HT-29 (cell line): Measurements from ENCODE around the gene RBBP6. TPM values are rescaled to one million over a fixed set of nuclear protein-coding genes. Genes with fewer than 3 reads are reported as not detected.
"Not testable (repeated sequence)": the region's sequence is repeated elsewhere in the genome, so short reads cannot be mapped to it uniquely, and the experiment has no call there.

Source experiments
- DNase-seq: peaks from one replicate; pipeline ENCODE4 v3.0.0-alpha.2; 2015; ENCODE audit warnings: low spot score
- total RNA-seq: library from RNA; depleted of rRNA; stranded (reverse); fragments of >200 nt; shearing (Covaris generic); gene quantifications from 2 replicates; pipeline ENCODE4 v1.2.3, GENCODE V29; 2014

Gene RBBP6
- total RNA-seq, 1 experiment from 2014 or later: 16.4 TPM

GRCh38 chr16:24562811-24563210 is 23.4 kb downstream of the RBBP6 start:
- DNase-seq: no peak

GRCh38 chr16:24568392-24568791 is 29.0 kb downstream of the RBBP6 start:
- DNase-seq: no peak

GRCh38 chr16:24571096-24571495 is 31.7 kb downstream of the RBBP6 start:
- no peak for DNase-seq

- DNase-seq: no peak
Observed at GRCh38 chr16:24572069-24572468, 32.7 kb downstream of the RBBP6 start.

- DNase-seq: no peak
Observed at GRCh38 chr16:24573141-24573540, 33.8 kb downstream of the RBBP6 start.

- not testable (repeated sequence) for DNase-seq
Observed at GRCh38 chr16:24574515-24575485, 35.4 kb downstream of the RBBP6 start.

- not testable (repeated sequence) for DNase-seq
Observed at GRCh38 chr16:24575791-24576190, 36.4 kb downstream of the RBBP6 start.

GRCh38 chr16:24577167-24577566 is 37.8 kb downstream of the RBBP6 start:
- no peak for DNase-seq

- no peak for DNase-seq
Observed at GRCh38 chr16:24580665-24581064, 41.3 kb downstream of the RBBP6 start.

- no peak for DNase-seq
Observed at GRCh38 chr16:24583494-24583893, 44.1 kb downstream of the RBBP6 start.

GRCh38 chr16:24589997-24590396 is 50.6 kb downstream of the RBBP6 start:
- no peak for DNase-seq

GRCh38 chr16:24598777-24599437 is 59.5 kb downstream of the RBBP6 start:
- DNase-seq: no peak

- no peak for DNase-seq
Observed at GRCh38 chr16:24609417-24609739, 70.0 kb downstream of the RBBP6 start.

GRCh38 chr16:24609740-24610415 is 70.5 kb downstream of the RBBP6 start:
- peak; percentile 26 for DNase-seq

- no peak for DNase-seq
Observed at GRCh38 chr16:24610416-24610755, 71.0 kb downstream of the RBBP6 start.

GRCh38 chr16:24611310-24611709 is 71.9 kb downstream of the RBBP6 start:
- DNase-seq: no peak

- DNase-seq: no peak
Observed at GRCh38 chr16:24612656-24613055, 73.3 kb downstream of the RBBP6 start.

GRCh38 chr16:24613267-24613666 is 73.9 kb downstream of the RBBP6 start:
- not testable (repeated sequence) for DNase-seq

GRCh38 chr16:24617502-24617901 is 78.1 kb downstream of the RBBP6 start:
- DNase-seq: no peak
